WTC11 (cell line): ENCODE results near the gene CDC25A. TPM values are rescaled to one million over a fixed set of nuclear protein-coding genes. Genes with fewer than 3 reads are reported as not detected.

ENCODE experiments used
- ATAC-seq: fragments of 200-7000 bp; cut with Tn5 transposase; 2 replicates; pipeline ENCODE4 v1.10.0; 2021; ENCODE audit warnings: mild to moderate bottlenecking, moderate library complexity
- CTCF ChIA-PET: fragments of 300-600 bp; sonication (Branson Sonifier 250); formaldehyde crosslinking; loops from one replicate; lab custom pipeline; 2021; ENCODE audit warnings: antibody characterized with exemption; lab: Charles Lee
- POLR2A ChIA-PET: fragments of 350-600 bp; sonication (Branson Sonifier 250); formaldehyde crosslinking; loops from one replicate; lab custom pipeline; 2021; ENCODE audit warnings: antibody characterized with exemption; lab: Charles Lee
- DNase-seq: peaks from one replicate; pipeline ENCODE4 v3.0.0; 2021; ENCODE audit warnings: low spot score
- H3K27ac Mint-ChIP-seq: 2 replicates; pipeline ENCODE4 v1.8.0; 2021; ENCODE audit warnings: mixed read lengths
- H3K27me3 Mint-ChIP-seq: 2 replicates; pipeline ENCODE4 v1.8.0; 2021; ENCODE audit warnings: low read depth, mild to moderate bottlenecking, moderate library complexity, mixed read lengths
- H3K36me3 Mint-ChIP-seq: 2 replicates; pipeline ENCODE4 v1.8.0; 2021; ENCODE audit warnings: mixed read lengths
- H3K4me1 Mint-ChIP-seq: 2 replicates; pipeline ENCODE4 v1.8.0; 2022; ENCODE audit warnings: mixed read lengths
- H3K4me3 Mint-ChIP-seq: 2 replicates; pipeline ENCODE4 v1.8.0; 2021; ENCODE audit warnings: mild to moderate bottlenecking, moderate library complexity, mixed read lengths
- H3K9me3 Mint-ChIP-seq: 2 replicates; pipeline ENCODE4 v1.8.0; 2021; ENCODE audit warnings: mixed read lengths
- ARID4B ChIP-seq: sonication (generic); formaldehyde crosslinking; IDR thresholded peaks from 2 replicates; pipeline ENCODE4 v1.8.0; 2023; ENCODE audit warnings: missing genetic modification reagents, mild to moderate bottlenecking, borderline replicate concordance
- CREB1 ChIP-seq: sonication (generic); formaldehyde crosslinking; IDR thresholded peaks from 2 replicates; pipeline ENCODE4 v1.8.0; 2023; ENCODE audit warnings: mild to moderate bottlenecking, missing genetic modification reagents
- ERG ChIP-seq: fragments of 250-450 bp; sonication (Bioruptor Pico); IDR thresholded peaks from 2 replicates; pipeline ENCODE4 v1.8.0; 2021; ENCODE audit warnings: mild to moderate bottlenecking
- ESRRA ChIP-seq: sonication (generic); formaldehyde crosslinking; IDR thresholded peaks from 2 replicates; pipeline ENCODE4 v1.8.1; 2022; ENCODE audit warnings: mild to moderate bottlenecking, missing genetic modification reagents, borderline replicate concordance
- FOXP1 ChIP-seq: sonication (generic); formaldehyde crosslinking; IDR thresholded peaks from 2 replicates; pipeline ENCODE4 v1.8.0; 2022; ENCODE audit warnings: missing genetic modification reagents, mild to moderate bottlenecking, moderate library complexity, borderline replicate concordance
- FOXP4 ChIP-seq: sonication (generic); formaldehyde crosslinking; IDR thresholded peaks from 2 replicates; pipeline ENCODE4 v1.8.0; 2022; ENCODE audit warnings: mild to moderate bottlenecking, missing genetic modification reagents
- GTF2I ChIP-seq: fragments of 250-450 bp; sonication (Bioruptor Pico); conservative IDR thresholded peaks from 2 replicates; pipeline ENCODE4 v1.4.0; 2021; ENCODE audit warnings: mild to moderate bottlenecking
- MYBL2 ChIP-seq: sonication (generic); formaldehyde crosslinking; IDR thresholded peaks from 2 replicates; pipeline ENCODE4 v1.8.1; 2023; ENCODE audit warnings: mild to moderate bottlenecking, moderate library complexity, missing genetic modification reagents
- NR2C2 ChIP-seq: sonication (generic); formaldehyde crosslinking; IDR thresholded peaks from 2 replicates; pipeline ENCODE4 v1.8.0; 2022; ENCODE audit warnings: mild to moderate bottlenecking, missing genetic modification reagents
- SP1 ChIP-seq: sonication (generic); formaldehyde crosslinking; conservative IDR thresholded peaks from 2 replicates; pipeline ENCODE4 v1.8.1; 2022; ENCODE audit warnings: missing genetic modification reagents
- TCF7 ChIP-seq: sonication (generic); formaldehyde crosslinking; IDR thresholded peaks from 2 replicates; pipeline ENCODE4 v1.8.0; 2022; ENCODE audit warnings: mild to moderate bottlenecking, low read depth, missing genetic modification reagents, moderate library complexity
- USF2 ChIP-seq: sonication (generic); formaldehyde crosslinking; IDR thresholded peaks from 2 replicates; pipeline ENCODE4 v1.8.1; 2023; ENCODE audit warnings: mild to moderate bottlenecking, missing genetic modification reagents, moderate library complexity
- ZNF219 ChIP-seq: sonication (generic); formaldehyde crosslinking; IDR thresholded peaks from 2 replicates; pipeline ENCODE4 v1.8.0; 2023; ENCODE audit warnings: missing genetic modification reagents, mild to moderate bottlenecking, borderline replicate concordance
- total RNA-seq: library from RNA; stranded (reverse); gene quantifications from 3 replicates; pipeline ENCODE4 v1.2.3, GENCODE V29; 2021
- TF ChIP-seq, protein P1 (sequence below): sonication (generic); formaldehyde crosslinking; IDR thresholded peaks from 2 replicates; pipeline ENCODE4 v1.8.1; 2022; ENCODE audit warnings: missing genetic modification reagents, borderline replicate concordance
- TF ChIP-seq, protein P2 (sequence below): fragments of 250-450 bp; sonication (Bioruptor Pico); IDR thresholded peaks from 2 replicates; pipeline ENCODE4 v1.9.0; 2021; ENCODE audit warnings: moderate library complexity, mild to moderate bottlenecking, inconsistent platforms, borderline replicate concordance
- TF ChIP-seq, protein P3 (sequence below): sonication (generic); formaldehyde crosslinking; IDR thresholded peaks from 2 replicates; pipeline ENCODE4 v1.8.0; 2022; ENCODE audit warnings: mild to moderate bottlenecking, missing genetic modification reagents
- TF ChIP-seq, protein P4 (sequence below): sonication (generic); formaldehyde crosslinking; conservative IDR thresholded peaks from 2 replicates; pipeline ENCODE4 v1.8.1; 2023; ENCODE audit warnings: mild to moderate bottlenecking, low read depth, missing genetic modification reagents, moderate library complexity

Gene CDC25A
- total RNA-seq, 1 experiment from 2014 or later: 57.6 TPM

DNA sequence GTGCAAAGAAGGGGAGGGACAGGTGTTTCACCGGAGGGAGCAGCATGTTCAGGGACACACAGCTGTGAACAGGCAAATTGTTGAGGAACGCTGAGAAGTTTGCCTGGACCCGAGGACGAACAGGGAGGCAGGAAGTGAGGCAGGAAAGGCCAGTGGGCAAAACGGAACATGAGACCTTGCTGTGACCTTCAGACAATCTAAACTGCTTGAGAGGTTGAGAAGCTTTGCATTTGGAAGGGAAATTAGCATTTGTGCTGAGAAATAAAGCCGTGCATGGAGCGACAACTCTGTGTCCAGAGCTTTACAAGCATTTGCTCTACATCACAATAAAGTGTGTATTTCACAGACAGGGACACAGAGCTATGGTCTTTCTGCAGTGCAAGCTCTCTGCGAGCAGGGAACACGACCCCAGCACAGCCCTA, 47.9 kb downstream of the CDC25A start:
- Mint-ChIP-seq H3K4me3 (no peak overlapping the region), H3K27ac (peak overlapping the region; percentile 91), H3K4me1 (peaks cover 14% of the 10 kb centered on the region), H3K9me3 (peaks cover 4% of the 10 kb centered on the region; the same call in 1 of the 2 replicates), H3K36me3 (no peaks in the 10 kb centered on the region), H3K27me3 (no peaks in the 10 kb centered on the region; the same call in 1 of the 2 replicates)
- peak; percentile 63; the same call in 1 of the 2 replicates for TF ChIP-seq ESRRA (CRISPR knock-in tag)
- TF ChIP-seq, protein P1, sequence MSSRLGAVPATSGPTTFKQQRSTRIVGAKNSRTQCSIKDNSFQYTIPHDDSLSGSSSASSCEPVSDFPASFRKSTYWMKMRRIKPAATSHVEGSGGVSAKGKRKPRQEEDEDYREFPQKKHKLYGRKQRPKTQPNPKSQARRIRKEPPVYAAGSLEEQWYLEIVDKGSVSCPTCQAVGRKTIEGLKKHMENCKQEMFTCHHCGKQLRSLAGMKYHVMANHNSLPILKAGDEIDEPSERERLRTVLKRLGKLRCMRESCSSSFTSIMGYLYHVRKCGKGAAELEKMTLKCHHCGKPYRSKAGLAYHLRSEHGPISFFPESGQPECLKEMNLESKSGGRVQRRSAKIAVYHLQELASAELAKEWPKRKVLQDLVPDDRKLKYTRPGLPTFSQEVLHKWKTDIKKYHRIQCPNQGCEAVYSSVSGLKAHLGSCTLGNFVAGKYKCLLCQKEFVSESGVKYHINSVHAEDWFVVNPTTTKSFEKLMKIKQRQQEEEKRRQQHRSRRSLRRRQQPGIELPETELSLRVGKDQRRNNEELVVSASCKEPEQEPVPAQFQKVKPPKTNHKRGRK (CRISPR knock-in tag): no peak
- TF ChIP-seq, protein P2, sequence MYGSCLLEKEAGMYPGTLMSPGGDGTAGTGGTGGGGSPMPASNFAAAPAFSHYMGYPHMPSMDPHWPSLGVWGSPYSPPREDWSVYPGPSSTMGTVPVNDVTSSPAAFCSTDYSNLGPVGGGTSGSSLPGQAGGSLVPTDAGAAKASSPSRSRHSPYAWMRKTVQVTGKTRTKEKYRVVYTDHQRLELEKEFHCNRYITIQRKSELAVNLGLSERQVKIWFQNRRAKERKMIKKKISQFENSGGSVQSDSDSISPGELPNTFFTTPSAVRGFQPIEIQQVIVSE (CRISPR knock-in tag): no peak
- TF ChIP-seq CREB1 (CRISPR knock-in tag): no peak
- no peak for TF ChIP-seq MYBL2 (CRISPR knock-in tag)
- 0 out of 2 replicates have a peak, but pooled peaks have one; percentile 41 for TF ChIP-seq FOXP4 (CRISPR knock-in tag)
- no peak for TF ChIP-seq ARID4B (CRISPR knock-in tag)
- no peak for TF ChIP-seq ZNF219 (CRISPR knock-in tag)
- no peak for TF ChIP-seq SP1
- no peak for TF ChIP-seq ERG (CRISPR knock-in tag)
- ChIA-PET CTCF (interaction anchor here (0.5 to 3.8 kb wide), 8 partner anchors 11 to 315 kb away, joined by 3 to 41 read pairs (median 3); no protein-coding TSS in a partner anchor), POLR2A (interaction anchor here (1.4 kb wide), 1 partner anchor 11 kb away, joined by 3 read pairs; no protein-coding TSS in a partner anchor)
- peak; percentile 73 for ATAC-seq
- DNase-seq: no peak

GRCh38 chr3:48137425-48137999, 50.7 kb downstream of the CDC25A start:
- CTCF ChIA-PET: interaction anchor here (0.9 to 1.3 kb wide), 3 partner anchors 14 to 53 kb away, joined by 3 to 4 read pairs (median 4); no protein-coding TSS in a partner anchor
- no peak for TF ChIP-seq GTF2I (CRISPR knock-in tag)
- TF ChIP-seq, protein P3, sequence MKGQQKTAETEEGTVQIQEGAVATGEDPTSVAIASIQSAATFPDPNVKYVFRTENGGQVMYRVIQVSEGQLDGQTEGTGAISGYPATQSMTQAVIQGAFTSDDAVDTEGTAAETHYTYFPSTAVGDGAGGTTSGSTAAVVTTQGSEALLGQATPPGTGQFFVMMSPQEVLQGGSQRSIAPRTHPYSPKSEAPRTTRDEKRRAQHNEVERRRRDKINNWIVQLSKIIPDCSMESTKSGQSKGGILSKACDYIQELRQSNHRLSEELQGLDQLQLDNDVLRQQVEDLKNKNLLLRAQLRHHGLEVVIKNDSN (CRISPR knock-in tag): no peak
- no peak for TF ChIP-seq TCF7 (CRISPR knock-in tag)
- TF ChIP-seq NR2C2 (CRISPR knock-in tag): no peak
- TF ChIP-seq, protein P4, sequence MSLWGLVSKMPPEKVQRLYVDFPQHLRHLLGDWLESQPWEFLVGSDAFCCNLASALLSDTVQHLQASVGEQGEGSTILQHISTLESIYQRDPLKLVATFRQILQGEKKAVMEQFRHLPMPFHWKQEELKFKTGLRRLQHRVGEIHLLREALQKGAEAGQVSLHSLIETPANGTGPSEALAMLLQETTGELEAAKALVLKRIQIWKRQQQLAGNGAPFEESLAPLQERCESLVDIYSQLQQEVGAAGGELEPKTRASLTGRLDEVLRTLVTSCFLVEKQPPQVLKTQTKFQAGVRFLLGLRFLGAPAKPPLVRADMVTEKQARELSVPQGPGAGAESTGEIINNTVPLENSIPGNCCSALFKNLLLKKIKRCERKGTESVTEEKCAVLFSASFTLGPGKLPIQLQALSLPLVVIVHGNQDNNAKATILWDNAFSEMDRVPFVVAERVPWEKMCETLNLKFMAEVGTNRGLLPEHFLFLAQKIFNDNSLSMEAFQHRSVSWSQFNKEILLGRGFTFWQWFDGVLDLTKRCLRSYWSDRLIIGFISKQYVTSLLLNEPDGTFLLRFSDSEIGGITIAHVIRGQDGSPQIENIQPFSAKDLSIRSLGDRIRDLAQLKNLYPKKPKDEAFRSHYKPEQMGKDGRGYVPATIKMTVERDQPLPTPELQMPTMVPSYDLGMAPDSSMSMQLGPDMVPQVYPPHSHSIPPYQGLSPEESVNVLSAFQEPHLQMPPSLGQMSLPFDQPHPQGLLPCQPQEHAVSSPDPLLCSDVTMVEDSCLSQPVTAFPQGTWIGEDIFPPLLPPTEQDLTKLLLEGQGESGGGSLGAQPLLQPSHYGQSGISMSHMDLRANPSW (CRISPR knock-in tag): no peak
- no peak for TF ChIP-seq USF2 (CRISPR knock-in tag)
- no peak for TF ChIP-seq FOXP1 (CRISPR knock-in tag)

More at GRCh38 chr3:48137425-48137999, 50.7 kb downstream of the CDC25A start:
- Mint-ChIP-seq H3K36me3 (no peaks in the 10 kb centered on the region), H3K27me3 (no peaks in the 10 kb centered on the region), H3K4me3 (no peak overlapping the region), H3K27ac (no peak overlapping the region), H3K4me1 (peaks cover 14% of the 10 kb centered on the region), H3K9me3 (peaks cover 4% of the 10 kb centered on the region; the same call in 1 of the 2 replicates)
- POLR2A ChIA-PET: no interaction called here
- ATAC-seq (no peak), DNase-seq (no peak)
